ENCODE data around the gene TMEM135. TPM values are rescaled to one million over a fixed set of nuclear protein-coding genes. Genes with fewer than 3 reads are reported as not detected.

Gene TMEM135
- total and polyA plus RNA-seq, 2 donors (not counting 1 experiment from before 2014, with no cell fraction given), result 2.7 to 19.5 TPM

DNA sequence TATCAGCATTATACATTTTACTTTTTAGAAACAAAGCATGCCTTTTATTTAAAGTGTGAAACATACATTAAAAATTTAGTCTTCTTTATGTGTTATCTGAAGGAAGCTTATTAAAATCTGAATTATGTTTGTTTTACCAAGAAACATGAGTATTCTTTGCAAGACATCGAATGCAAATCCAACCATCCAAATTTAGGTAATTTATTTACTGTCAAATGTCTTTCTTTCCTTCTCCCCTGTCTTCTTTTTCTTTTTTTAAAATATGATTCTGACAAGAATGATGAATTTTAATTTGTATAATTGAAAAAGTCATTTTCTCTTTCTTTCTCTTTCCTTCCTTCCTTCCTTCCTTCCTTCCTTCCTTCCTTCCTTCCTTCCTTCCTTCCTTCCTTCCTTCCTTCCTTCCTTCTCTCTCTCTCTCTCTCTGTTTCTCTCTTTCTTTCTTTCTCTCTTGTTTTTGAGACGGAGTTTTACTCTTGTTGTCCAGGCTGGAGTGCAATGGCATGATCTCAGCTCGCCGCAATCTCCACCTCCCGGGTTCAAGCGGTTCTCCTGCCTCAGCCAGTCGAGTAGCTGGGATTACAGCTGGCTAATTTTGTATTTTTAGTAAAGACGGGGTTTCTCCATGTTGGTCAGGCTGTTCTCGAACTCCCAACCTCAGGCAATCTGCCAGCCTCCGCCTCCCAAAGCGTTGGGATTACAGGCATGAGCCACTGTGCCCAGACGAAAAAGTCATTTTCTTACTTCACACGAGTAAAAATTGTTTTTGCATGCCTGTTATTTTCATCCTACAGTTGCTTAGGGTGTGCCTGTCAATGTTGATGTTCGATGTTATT lies 157.5 kb downstream of the TMEM135 start:
- peaks cover 3% of the 10 kb centered on the region for H3K4me1 Mint-ChIP-seq
- 99% methylated on average over 10 of the region's 14 CpGs for WGBS (ENCODE audit: insufficient coverage)
- ChIA-PET CTCF (interaction anchor here (0.6 kb wide), 1 partner anchor 99 kb away, joined by 3 read pairs; no protein-coding TSS in a partner anchor), POLR2A (no interaction called here)
- Histone ChIP-seq H3K79me2 (ENCODE audit: control insufficient read depth, insufficient read depth, low read length) (no peaks in the 10 kb centered on the region), H3K4me1 (ENCODE audit: control insufficient read depth in 2 of 2, insufficient read depth in 2 of 2, low read length in 2 of 2) (no peaks in the 10 kb centered on the region), H3K9me3 (ENCODE audit: control extremely low read depth in 1 of 3, control insufficient read depth in 2 of 3, insufficient read depth in 1 of 3, low read length in 2 of 3) (no peaks in the 10 kb centered on the region), H3K4me3 (ENCODE audit: control extremely low read depth in 1 of 5, extremely low read depth in 1 of 5, insufficient read depth in 1 of 5, low read depth in 2 of 5, low read length in 4 of 5) (no peak overlapping the region), H4K20me1 (ENCODE audit: control insufficient read depth, insufficient read depth, low read length, poor library complexity, severe bottlenecking) (no peaks in the 10 kb centered on the region), H3K36me3 (replicated peaks in 1 of 2; ENCODE audit: control extremely low read depth in 1 of 2, control insufficient read depth in 1 of 2, extremely low read depth in 1 of 2, insufficient read depth in 2 of 2, low read length in 1 of 2) (no peaks in the 10 kb centered on the region), H3K27me3 (replicated peaks in 1 of 4; ENCODE audit: control extremely low read depth in 1 of 4, control insufficient read depth in 3 of 4, insufficient read depth in 4 of 4, low read length in 3 of 4) (no peaks in the 10 kb centered on the region), H3K9ac (ENCODE audit: low read length) (no peak overlapping the region), H3K27ac (ENCODE audit: low read length in 2 of 2) (no peak overlapping the region), H2AFZ (ENCODE audit: insufficient read depth, low read depth, low read length, poor library complexity, severe bottlenecking) (no peak overlapping the region), H3K4me2 (replicated peaks; ENCODE audit: low read depth, low read length, poor library complexity, severe bottlenecking) (no peak overlapping the region)
- TF ChIP-seq, protein P1, sequence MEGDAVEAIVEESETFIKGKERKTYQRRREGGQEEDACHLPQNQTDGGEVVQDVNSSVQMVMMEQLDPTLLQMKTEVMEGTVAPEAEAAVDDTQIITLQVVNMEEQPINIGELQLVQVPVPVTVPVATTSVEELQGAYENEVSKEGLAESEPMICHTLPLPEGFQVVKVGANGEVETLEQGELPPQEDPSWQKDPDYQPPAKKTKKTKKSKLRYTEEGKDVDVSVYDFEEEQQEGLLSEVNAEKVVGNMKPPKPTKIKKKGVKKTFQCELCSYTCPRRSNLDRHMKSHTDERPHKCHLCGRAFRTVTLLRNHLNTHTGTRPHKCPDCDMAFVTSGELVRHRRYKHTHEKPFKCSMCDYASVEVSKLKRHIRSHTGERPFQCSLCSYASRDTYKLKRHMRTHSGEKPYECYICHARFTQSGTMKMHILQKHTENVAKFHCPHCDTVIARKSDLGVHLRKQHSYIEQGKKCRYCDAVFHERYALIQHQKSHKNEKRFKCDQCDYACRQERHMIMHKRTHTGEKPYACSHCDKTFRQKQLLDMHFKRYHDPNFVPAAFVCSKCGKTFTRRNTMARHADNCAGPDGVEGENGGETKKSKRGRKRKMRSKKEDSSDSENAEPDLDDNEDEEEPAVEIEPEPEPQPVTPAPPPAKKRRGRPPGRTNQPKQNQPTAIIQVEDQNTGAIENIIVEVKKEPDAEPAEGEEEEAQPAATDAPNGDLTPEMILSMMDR (IDR thresholded peaks at IDR 0.05), result no peak
- no peak for TF ChIP-seq EZH2 (IDR thresholded peaks at IDR 0.05; ENCODE audit: borderline replicate concordance, insufficient read depth, low read depth, low read length, poor library complexity, severe bottlenecking)
- intact Hi-C loops (cut with micrococcal nuclease), result no loop called here
- ATAC-seq (ENCODE audit: low read depth), result no peak
- no peaks in the 10 kb centered on the region for H3K27me3 Mint-ChIP-seq
- no peak overlapping the region for H3K27ac Mint-ChIP-seq
- no peak overlapping the region for H3K4me3 Mint-ChIP-seq
- DNase-seq, result no peak
- no peaks in the 10 kb centered on the region for H3K9me3 Mint-ChIP-seq (ENCODE audit: insufficient read depth)

DNA sequence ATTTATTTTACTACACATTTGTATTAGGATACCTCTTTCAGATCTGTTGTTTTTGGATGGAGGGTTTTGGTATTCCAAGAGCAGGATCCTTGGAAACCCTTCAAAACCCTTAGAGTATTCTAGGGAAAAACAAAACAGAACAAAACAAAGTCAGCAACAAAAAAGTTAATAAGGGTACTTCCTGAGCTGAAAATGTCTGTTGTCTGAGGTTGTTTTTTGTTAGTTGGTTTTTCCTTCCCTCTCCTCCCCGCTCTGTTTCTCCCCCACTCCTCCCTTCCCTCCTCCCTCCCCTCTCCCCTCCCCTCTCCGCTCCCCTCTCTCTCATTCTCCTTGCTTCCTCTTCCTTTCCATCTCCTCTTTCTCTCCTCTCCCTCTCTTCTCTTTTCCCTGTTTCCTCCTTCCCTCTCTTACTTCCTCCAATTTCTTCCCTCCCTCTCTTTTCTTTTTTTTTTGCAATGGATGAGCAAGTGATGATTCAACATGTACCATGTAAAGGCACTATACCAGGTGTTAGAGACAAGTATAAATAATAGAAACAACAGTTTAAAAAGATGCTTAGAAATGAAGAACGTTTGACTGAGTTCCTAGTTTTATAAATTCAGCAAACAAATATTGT lies 160.6 kb downstream of the TMEM135 start:
- POLR2A ChIA-PET, result no interaction called here
- no peaks in the 10 kb centered on the region for H4K20me1 ChIP-seq (ENCODE audit: control insufficient read depth, insufficient read depth, low read length, poor library complexity, severe bottlenecking)
- H3K4me3 ChIP-seq (ENCODE audit: control extremely low read depth in 1 of 5, extremely low read depth in 1 of 5, insufficient read depth in 1 of 5, low read depth in 2 of 5, low read length in 4 of 5), result no peak overlapping the region
- no peaks in the 10 kb centered on the region for H3K4me1 ChIP-seq (ENCODE audit: control insufficient read depth in 2 of 2, insufficient read depth in 2 of 2, low read length in 2 of 2)
- H3K4me2 ChIP-seq (replicated peaks; ENCODE audit: low read depth, low read length, poor library complexity, severe bottlenecking), result no peak overlapping the region
- H3K27ac Mint-ChIP-seq, result no peak overlapping the region
- H2AFZ ChIP-seq (ENCODE audit: insufficient read depth, low read depth, low read length, poor library complexity, severe bottlenecking), result no peak overlapping the region
- no peaks in the 10 kb centered on the region for H3K79me2 ChIP-seq (ENCODE audit: control insufficient read depth, insufficient read depth, low read length)
- no peak overlapping the region for H3K9ac ChIP-seq (ENCODE audit: low read length)
- 90% methylated on average over 2 of the region's 3 CpGs for WGBS (ENCODE audit: insufficient coverage)
- H3K27me3 Mint-ChIP-seq, result no peaks in the 10 kb centered on the region
- TF ChIP-seq EZH2 (IDR thresholded peaks at IDR 0.05; ENCODE audit: borderline replicate concordance, insufficient read depth, low read depth, low read length, poor library complexity, severe bottlenecking), result no peak
- TF ChIP-seq, protein P1 (IDR thresholded peaks at IDR 0.05), result no peak
- H3K27me3 ChIP-seq (replicated peaks in 1 of 4; ENCODE audit: control extremely low read depth in 1 of 4, control insufficient read depth in 3 of 4, insufficient read depth in 4 of 4, low read length in 3 of 4), result no peaks in the 10 kb centered on the region
- H3K4me3 Mint-ChIP-seq, result no peak overlapping the region
- H3K4me1 Mint-ChIP-seq, result peaks cover 4% of the 10 kb centered on the region
- no peaks in the 10 kb centered on the region for H3K9me3 ChIP-seq (ENCODE audit: control extremely low read depth in 1 of 3, control insufficient read depth in 2 of 3, insufficient read depth in 1 of 3, low read length in 2 of 3)
- CTCF ChIA-PET, result no interaction called here
- no peaks in the 10 kb centered on the region for H3K9me3 Mint-ChIP-seq (ENCODE audit: insufficient read depth)
- DNase-seq (no peak), ATAC-seq (ENCODE audit: low read depth) (no peak)
- H3K27ac ChIP-seq (ENCODE audit: low read length in 2 of 2), result no peak overlapping the region
- H3K36me3 ChIP-seq (replicated peaks in 1 of 2; ENCODE audit: control extremely low read depth in 1 of 2, control insufficient read depth in 1 of 2, extremely low read depth in 1 of 2, insufficient read depth in 2 of 2, low read length in 1 of 2), result no peaks in the 10 kb centered on the region
- intact Hi-C loops (cut with micrococcal nuclease), result no loop called here
